GM23338 (cell line): Measurements from ENCODE around the gene BMPR2. TPM values are rescaled to one million over a fixed set of nuclear protein-coding genes. Genes with fewer than 3 reads are reported as not detected.

Source experiments
- ATAC-seq: fragments of 200-7000 bp; cut with Tn5 transposase; 3 replicates; pipeline ENCODE4 v1.9.1; 2020
- DNase-seq: peaks from one replicate; pipeline ENCODE4 v3.0.0-alpha.2; 2015; ENCODE audit warnings: low spot score
- H2AFZ ChIP-seq: fragments of 200-600 bp; sonication (generic); 2 replicates; pipeline ENCODE4 v1.8.0; 2016; ENCODE audit warnings: antibody characterized with exemption, mild to moderate bottlenecking, moderate library complexity
- H3F3A ChIP-seq: fragments of 200-600 bp; sonication (generic); replicated peaks from 2 replicates; pipeline ENCODE4 v1.8.0; 2017; ENCODE audit warnings: antibody characterized with exemption, mixed run types, low read depth
- H3K27ac ChIP-seq: fragments of 200-600 bp; sonication (generic); 2 replicates; pipeline ENCODE4 v1.6.1; 2016; ENCODE audit warnings: low read depth
- H3K27me3 ChIP-seq: fragments of 200-600 bp; sonication (generic); 2 replicates; pipeline ENCODE4 v1.8.0; 2016; ENCODE audit warnings: mild to moderate bottlenecking, mixed run types, moderate library complexity; ENCODE audit not compliant: insufficient read depth
- H3K36me3 ChIP-seq: fragments of 200-600 bp; sonication (generic); 2 replicates; pipeline ENCODE4 v1.8.0; 2016; ENCODE audit warnings: mild to moderate bottlenecking; ENCODE audit not compliant: insufficient read depth
- H3K4me1 ChIP-seq: fragments of 200-600 bp; sonication (generic); 2 replicates; pipeline ENCODE4 v1.8.0; 2016; ENCODE audit warnings: mild to moderate bottlenecking, moderate library complexity; ENCODE audit not compliant: insufficient read depth
- H3K4me2 ChIP-seq: fragments of 200-600 bp; sonication (generic); 2 replicates; pipeline ENCODE4 v1.7.1; 2017; ENCODE audit warnings: mixed run types
- H3K4me3 ChIP-seq: fragments of 200-600 bp; sonication (generic); 2 replicates; pipeline ENCODE4 v1.6.1; 2016; ENCODE audit warnings: mixed run types
- H3K79me2 ChIP-seq: fragments of 200-600 bp; sonication (generic); replicated peaks from 2 replicates; pipeline ENCODE4 v1.8.0; 2017; ENCODE audit warnings: mild to moderate bottlenecking; ENCODE audit not compliant: insufficient read depth
- H3K9me2 ChIP-seq: fragments of 200-600 bp; sonication (generic); 2 replicates; pipeline ENCODE4 v1.8.0; 2017; ENCODE audit not compliant: insufficient read depth
- H4K20me1 ChIP-seq: fragments of 200-600 bp; sonication (generic); replicated peaks from 2 replicates; pipeline ENCODE4 v1.8.0; 2017; ENCODE audit warnings: mild to moderate bottlenecking; ENCODE audit not compliant: insufficient read depth
- H3K27ac Mint-ChIP-seq: 2 replicates; pipeline ENCODE4 v1.8.0; 2020; ENCODE audit warnings: inconsistent platforms, mild to moderate bottlenecking, moderate library complexity, mixed read lengths
- H3K27me3 Mint-ChIP-seq: 3 replicates; pipeline ENCODE4 v1.8.0; 2022; ENCODE audit warnings: low read depth, mild to moderate bottlenecking, moderate library complexity, mixed read lengths, inconsistent platforms; ENCODE audit not compliant: insufficient read depth, poor library complexity
- H3K36me3 Mint-ChIP-seq: 3 replicates; pipeline ENCODE4 v1.8.0; 2021; ENCODE audit warnings: low read depth, mild to moderate bottlenecking, inconsistent platforms, moderate library complexity, mixed read lengths
- H3K4me1 Mint-ChIP-seq: 3 replicates; pipeline ENCODE4 v1.8.0; 2020; ENCODE audit warnings: mild to moderate bottlenecking, inconsistent platforms, mixed read lengths
- H3K4me3 Mint-ChIP-seq: 3 replicates; pipeline ENCODE4 v1.8.0; 2021; ENCODE audit warnings: moderate library complexity, mild to moderate bottlenecking, inconsistent platforms, mixed read lengths
- H3K9me3 Mint-ChIP-seq: 3 replicates; pipeline ENCODE4 v1.8.0; 2020; ENCODE audit warnings: moderate library complexity, mild to moderate bottlenecking, inconsistent platforms, mixed read lengths
- CREB1 ChIP-seq: fragments of 250-450 bp; sonication (Bioruptor Pico); IDR thresholded peaks from 2 replicates; pipeline ENCODE4 v1.5.0; 2020; ENCODE audit warnings: low read depth, mild to moderate bottlenecking, moderate library complexity
- CTCF ChIP-seq, 2 experiments: fragments of 200-600 bp in 1 of 2; sonication (generic) in 1 of 2; conservative IDR thresholded peaks; 2 replicates each; pipeline versions ENCODE4 v1.5.1 to v1.6.1; 2016 to 2017; ENCODE audit warnings: antibody characterized with exemption in 2 of 2, low read depth in 2 of 2, mild to moderate bottlenecking in 2 of 2, moderate library complexity in 1 of 2
- ETS1 ChIP-seq: IDR thresholded peaks from 2 replicates; pipeline ENCODE4 v1.6.1; 2016; ENCODE audit warnings: antibody characterized with exemption
- EZH2 ChIP-seq: fragments of 200-600 bp; sonication (generic); IDR thresholded peaks from one replicate; pipeline ENCODE4 v1.8.0; 2017; ENCODE audit warnings: antibody characterized with exemption, mild to moderate bottlenecking, low read depth; ENCODE audit not compliant: unreplicated experiment
- EZH2phosphoT487 ChIP-seq: fragments of 200-600 bp; sonication (generic); IDR thresholded peaks from one replicate; pipeline ENCODE4 v1.8.1; 2018; ENCODE audit warnings: antibody characterized with exemption; ENCODE audit not compliant: unreplicated experiment
- JUNB ChIP-seq: IDR thresholded peaks from one replicate; pipeline ENCODE4 v1.6.1; 2016; ENCODE audit warnings: antibody characterized with exemption; ENCODE audit not compliant: unreplicated experiment
- NANOG ChIP-seq: IDR thresholded peaks from 2 replicates; pipeline ENCODE4 v1.6.1; 2016; ENCODE audit warnings: antibody characterized with exemption, borderline replicate concordance
- POLR2AphosphoS5 ChIP-seq: IDR thresholded peaks from 2 replicates; pipeline ENCODE4 v1.6.1; 2016; ENCODE audit warnings: antibody characterized with exemption, low read depth
- REST ChIP-seq: IDR thresholded peaks from one replicate; pipeline ENCODE4 v1.6.1; 2018; ENCODE audit warnings: antibody characterized with exemption; ENCODE audit not compliant: unreplicated experiment
- STAT1 ChIP-seq: IDR thresholded peaks from one replicate; pipeline ENCODE4 v1.6.1; 2016; ENCODE audit warnings: antibody characterized with exemption; ENCODE audit not compliant: unreplicated experiment
- ZNF114 ChIP-seq: fragments of 250-450 bp; sonication (Bioruptor Pico); IDR thresholded peaks from 2 replicates; pipeline ENCODE4 v1.5.0; 2020; ENCODE audit warnings: mild to moderate bottlenecking, moderate library complexity
- ZNF331 ChIP-seq: fragments of 250-450 bp; sonication (Bioruptor Pico); IDR thresholded peaks from 2 replicates; pipeline ENCODE4 v1.5.0; 2020; ENCODE audit warnings: low read depth, mild to moderate bottlenecking, moderate library complexity
- ZNF462 ChIP-seq: fragments of 250-450 bp; sonication (Bioruptor Pico); IDR thresholded peaks from 2 replicates; pipeline ENCODE4 v1.5.0; 2020; ENCODE audit warnings: mild to moderate bottlenecking, moderate library complexity
- polyA plus RNA-seq: library from polyadenylated mRNA; unstranded; fragments of >200 nt; fragmentation: Nextera tagmentation; extraction: Ambion mirVana; gene quantifications from 2 replicates; pipeline ENCODE4 v1.2.1, GENCODE V29; 2016
- total RNA-seq: library from RNA; depleted of rRNA; stranded (reverse); fragments of >200 nt; shearing (Covaris generic); gene quantifications from 2 replicates; pipeline ENCODE4 v1.2.3, GENCODE V29; 2014

The BMPR2 gene
- total and polyA plus RNA-seq, 2 experiments from 2014 or later = 6.7 to 21.6 TPM

- H3K36me3 ChIP-seq = peaks cover 7% of the 10 kb centered on the region
Observed at GRCh38 chr2:202530038-202530437, 153.9 kb downstream of the BMPR2 start.

More at GRCh38 chr2:202530038-202530437, 153.9 kb downstream of the BMPR2 start:
- H3K27me3 Mint-ChIP-seq = no peaks in the 10 kb centered on the region
- H2AFZ ChIP-seq = no peak overlapping the region
- no peaks in the 10 kb centered on the region for H3K79me2 ChIP-seq
- no peak overlapping the region for H3K4me3 ChIP-seq
- no peak overlapping the region for H3K27ac Mint-ChIP-seq
- no peaks in the 10 kb centered on the region for H4K20me1 ChIP-seq
- peaks cover 3% of the 10 kb centered on the region; the same call in 1 of the 3 replicates for H3K9me3 Mint-ChIP-seq
- H3K9me2 ChIP-seq = no peaks in the 10 kb centered on the region
- peaks cover 17% of the 10 kb centered on the region for H3K36me3 Mint-ChIP-seq
- no peaks in the 10 kb centered on the region for H3K4me1 Mint-ChIP-seq
- ATAC-seq (no peak), DNase-seq (no peak)
- no peak overlapping the region for H3K27ac ChIP-seq
- no peaks in the 10 kb centered on the region for H3F3A ChIP-seq
- H3K27me3 ChIP-seq = no peaks in the 10 kb centered on the region
- H3K4me1 ChIP-seq = no peaks in the 10 kb centered on the region
- TF ChIP-seq ETS1 (no peak), REST (no peak), EZH2 (no peak), CTCF (conservative IDR thresholded peaks at IDR 0.05; ENCODE audit: low read depth in 2 of 2) (no peak), POLR2AphosphoS5 (no peak), STAT1 (no peak), ZNF331 (CRISPR knock-in tag) (no peak), ZNF462 (CRISPR knock-in tag) (no peak), NANOG (no peak), EZH2phosphoT487 (no peak), CREB1 (no peak), ZNF114 (CRISPR knock-in tag) (no peak), JUNB (no peak)
- no peak overlapping the region for H3K4me3 Mint-ChIP-seq
- H3K4me2 ChIP-seq = no peak overlapping the region
